ENCODE results near the gene SKI. TPM values are rescaled to one million over a fixed set of nuclear protein-coding genes. Genes with fewer than 3 reads are reported as not detected.

SKI gene
- total RNA-seq, 1 donor from 2014 or later, result 26.9 TPM

- no peaks in the 10 kb centered on the region for H3K27me3 ChIP-seq (ENCODE audit: control insufficient read depth, insufficient read depth, low read length)
- TF ChIP-seq CTCF (IDR thresholded peaks at IDR 0.05; ENCODE audit: insufficient read depth, low read length, poor library complexity, severe bottlenecking), result no peak
- H3K4me3 ChIP-seq (ENCODE audit: low read depth, low read length), result no peak overlapping the region
- no peak for DNase-seq (ENCODE audit: low read depth)
- H3K36me3 ChIP-seq (ENCODE audit: control insufficient read depth, insufficient read depth, low read length), result no peaks in the 10 kb centered on the region
These were observed 13.4 kb upstream of the SKI start for GRCh38 chr1:2214541-2215241.

GRCh38 chr1:2215329-2215728, 12.8 kb upstream of the SKI start:
- no peak for DNase-seq (ENCODE audit: low read depth)
- Histone ChIP-seq H3K36me3 (ENCODE audit: control insufficient read depth, insufficient read depth, low read length) (no peaks in the 10 kb centered on the region), H3K27me3 (ENCODE audit: control insufficient read depth, insufficient read depth, low read length) (no peaks in the 10 kb centered on the region), H3K4me3 (ENCODE audit: low read depth, low read length) (no peak overlapping the region)
- TF ChIP-seq CTCF (IDR thresholded peaks at IDR 0.05; ENCODE audit: insufficient read depth, low read length, poor library complexity, severe bottlenecking), result no peak

GRCh38 chr1:2215909-2216766, 12.0 kb upstream of the SKI start:
- no peak overlapping the region for H3K4me3 ChIP-seq (ENCODE audit: low read depth, low read length)
- no peaks in the 10 kb centered on the region for H3K27me3 ChIP-seq (ENCODE audit: control insufficient read depth, insufficient read depth, low read length)
- H3K36me3 ChIP-seq (ENCODE audit: control insufficient read depth, insufficient read depth, low read length), result no peaks in the 10 kb centered on the region
- no peak for TF ChIP-seq CTCF (IDR thresholded peaks at IDR 0.05; ENCODE audit: insufficient read depth, low read length, poor library complexity, severe bottlenecking)
- no peak for DNase-seq (ENCODE audit: low read depth)

- TF ChIP-seq CTCF (IDR thresholded peaks at IDR 0.05; ENCODE audit: insufficient read depth, low read length, poor library complexity, severe bottlenecking), result no peak
- H3K27me3 ChIP-seq (ENCODE audit: control insufficient read depth, insufficient read depth, low read length), result no peaks in the 10 kb centered on the region
- H3K36me3 ChIP-seq (ENCODE audit: control insufficient read depth, insufficient read depth, low read length), result no peaks in the 10 kb centered on the region
- DNase-seq (ENCODE audit: low read depth), result no peak
- no peak overlapping the region for H3K4me3 ChIP-seq (ENCODE audit: low read depth, low read length)
These were observed 11.4 kb upstream of the SKI start for GRCh38 chr1:2216767-2217058.

GRCh38 chr1:2221271-2221670, 6.8 kb upstream of the SKI start:
- no peak for TF ChIP-seq CTCF (IDR thresholded peaks at IDR 0.05; ENCODE audit: insufficient read depth, low read length, poor library complexity, severe bottlenecking)
- no peak overlapping the region for H3K4me3 ChIP-seq (ENCODE audit: low read depth, low read length)
- no peaks in the 10 kb centered on the region for H3K27me3 ChIP-seq (ENCODE audit: control insufficient read depth, insufficient read depth, low read length)
- DNase-seq (ENCODE audit: low read depth), result no peak
- no peaks in the 10 kb centered on the region for H3K36me3 ChIP-seq (ENCODE audit: control insufficient read depth, insufficient read depth, low read length)
